Liver (tissue), 5 donors: ENCODE measurements around the gene PRPH2. TPM values are rescaled to one million over a fixed set of nuclear protein-coding genes. Genes with fewer than 3 reads are reported as not detected.

ENCODE experiments used
- polyA plus RNA-seq, 2 donors: library from polyadenylated mRNA; stranded (reverse) in 1 of 2; unstranded in 1 of 2; fragments of 200-250 nt in 1 of 2; fragments of >200 nt in 1 of 2; fragmentation: Nextera tagmentation in 1 of 2; extraction: Ambion mirVana in 1 of 2; gene quantifications; one replicate each; pipeline versions ENCODE4 v1.2.1 to v1.2.3, GENCODE V29; 2013 to 2015
- small RNA-seq: library from RNA; depleted of rRNA; stranded (forward); fragments of <200 nt; gene quantifications from one replicate; pipeline ENCODE3, GENCODE V24; 2014
- total RNA-seq, 2 donors: library from RNA; depleted of rRNA; stranded (reverse); fragments of >200 nt; gene quantifications; one replicate each; pipeline ENCODE4 v1.2.3, GENCODE V29; 2014
- donor health status: healthy.
- donor health status: healthy.
- donor health status: healthy.

PRPH2 gene
- total and polyA plus RNA-seq, 4 donors: 0.06 to 0.33 (median 0.13) TPM

Small RNA genes lying within 50 kb of the gene (small RNA-seq; reads per million reads assigned to genes)
- not detected for gene RNU6-890P

Other genes starting within 250 kb of the PRPH2 start
- gene UBR2, start 158.6 kb downstream of the PRPH2 start, total RNA-seq: 10 to 100 TPM; 31.5 to 32.9 TPM
- gene UBR2, start 158.6 kb downstream of the PRPH2 start, polyA plus RNA-seq: 1 to 10 TPM; 6.3 to 7.2 TPM
- gene TBCC, start 23.5 kb upstream of the PRPH2 start, total RNA-seq: 10 to 100 TPM; 12.4 to 13.5 TPM
- 10 to 100 TPM in 1 of 2 donors, 1 to 10 TPM in 1; 6.9 to 10.9 TPM for gene TBCC, start 23.5 kb upstream of the PRPH2 start, polyA plus RNA-seq
- gene BICRAL, start 59.5 kb upstream of the PRPH2 start, total RNA-seq: 1 to 10 TPM; 5.5 to 6.8 TPM
- 1 to 10 TPM; 1.7 to 2.3 TPM for gene BICRAL, start 59.5 kb upstream of the PRPH2 start, polyA plus RNA-seq
- gene RPL7L1, start 157.0 kb upstream of the PRPH2 start, total RNA-seq: 10 to 100 TPM; 51.9 to 63.8 TPM
- gene RPL7L1, start 157.0 kb upstream of the PRPH2 start, polyA plus RNA-seq: 10 to 100 TPM; 39.6 to 43.8 TPM
- 1 to 10 TPM in 1 of 2 donors, not detected in 1; 1.1 TPM for gene PTCRA, start 193.5 kb upstream of the PRPH2 start, total RNA-seq
- under 1 TPM in 1 of 2 donors, not detected in 1; 0.63 TPM for gene PTCRA, start 193.5 kb upstream of the PRPH2 start, polyA plus RNA-seq
- gene CNPY3, start 206.9 kb upstream of the PRPH2 start, total RNA-seq: 10 to 100 TPM; 17.2 to 18.0 TPM
- gene CNPY3, start 206.9 kb upstream of the PRPH2 start, polyA plus RNA-seq: 10 to 100 TPM; 36.5 to 41.0 TPM
- 100 to 1,000 TPM in 1 of 2 donors, 10 to 100 TPM in 1; 10.5 to 140 TPM for gene GNMT, start 238.2 kb upstream of the PRPH2 start, total RNA-seq
- gene GNMT, start 238.2 kb upstream of the PRPH2 start, polyA plus RNA-seq: 100 to 1,000 TPM; 119 to 163 TPM